ENCODE data around the gene OGFOD1. TPM values are rescaled to one million over a fixed set of nuclear protein-coding genes. Genes with fewer than 3 reads are reported as not detected.

OGFOD1 gene
- total RNA-seq, 1 donor from 2014 or later = 50.6 TPM

GRCh38 chr16:56426585-56426984 is 24.8 kb upstream of the OGFOD1 start:
- intact Hi-C loops (cut with micrococcal nuclease) = no loop called here

GRCh38 chr16:56428091-56428490 is 23.3 kb upstream of the OGFOD1 start:
- intact Hi-C loops (cut with micrococcal nuclease) = no loop called here

- intact Hi-C loops (cut with micrococcal nuclease) = no loop called here
These were observed 15.1 kb upstream of the OGFOD1 start for GRCh38 chr16:56436258-56436657.

DNA sequence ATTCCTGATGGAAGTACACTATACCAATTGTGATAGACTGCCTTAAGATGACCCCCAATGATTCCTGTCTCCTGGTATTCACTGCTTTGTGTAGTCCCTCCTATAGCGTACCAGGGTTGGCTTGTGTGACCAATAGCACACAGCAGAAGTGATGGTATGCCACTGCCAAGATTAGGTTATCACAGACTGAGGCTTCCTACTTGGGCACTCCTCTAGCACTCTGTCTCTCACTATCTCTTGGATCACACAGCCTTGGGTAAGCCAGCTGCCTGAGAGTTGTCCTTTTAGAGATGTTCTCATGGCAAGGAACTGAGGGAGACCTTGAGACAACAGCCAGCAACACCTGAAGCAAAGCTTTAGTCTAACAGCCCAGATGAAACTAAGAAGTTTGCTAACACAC is 13.3 kb upstream of the OGFOD1 start:
- intact Hi-C loops (cut with micrococcal nuclease) = no loop called here

- intact Hi-C loops (cut with micrococcal nuclease) = no loop called here
These were observed 4.1 kb upstream of the OGFOD1 start for GRCh38 chr16:56447286-56447685.

DNA sequence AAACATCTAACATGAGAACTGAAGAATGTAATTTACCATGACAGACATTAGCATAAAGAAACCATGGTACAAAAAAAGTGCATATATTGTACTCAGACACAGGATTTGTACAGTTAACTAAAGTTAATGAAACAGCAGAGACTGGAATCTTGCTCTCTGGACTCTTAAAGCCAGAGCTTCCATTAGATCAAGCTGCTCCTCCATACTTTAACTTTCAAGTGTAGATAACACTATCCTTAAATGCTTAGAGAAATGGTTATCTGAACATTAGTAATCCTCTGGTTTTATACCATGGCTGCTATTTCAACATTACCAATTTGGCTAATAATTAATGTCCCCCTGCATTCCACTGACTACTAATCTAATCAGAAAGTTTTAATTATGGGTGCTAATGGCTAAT is 3.3 kb upstream of the OGFOD1 start:
- intact Hi-C loops (cut with micrococcal nuclease) = no loop called here

DNA sequence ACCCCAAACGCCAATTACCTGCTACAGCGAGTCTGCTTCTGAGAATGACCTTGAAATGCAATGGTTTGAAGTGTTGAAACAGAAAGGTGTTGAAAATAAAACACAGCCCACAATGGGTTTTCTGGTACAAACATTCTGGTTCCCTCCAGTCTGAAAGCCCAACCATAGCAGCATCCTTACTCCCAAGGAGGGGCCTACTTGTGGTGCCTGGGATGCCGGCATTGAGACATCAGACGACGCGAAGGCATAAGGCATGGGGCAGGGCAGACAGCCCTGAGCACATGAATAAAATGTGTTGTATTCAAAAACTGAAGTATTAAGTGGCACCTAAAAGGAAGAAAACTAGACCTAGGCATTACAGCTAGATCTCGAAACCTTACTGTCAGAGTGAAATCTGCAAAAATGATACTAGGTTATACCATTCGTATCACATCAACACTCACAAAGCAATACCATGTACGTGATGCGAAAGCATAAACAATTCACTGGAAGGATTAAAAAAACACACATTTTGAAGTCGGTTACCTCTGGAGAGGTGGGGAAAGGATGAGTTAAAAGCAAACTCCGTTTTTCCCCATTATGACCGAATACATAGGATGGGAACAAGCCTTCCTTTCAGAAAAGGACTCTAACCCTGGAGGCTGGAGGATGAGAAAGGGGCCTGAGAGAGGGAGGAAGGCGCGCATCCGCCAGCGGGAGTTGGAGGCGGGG is 924 bp upstream of the OGFOD1 start:
- intact Hi-C loops (cut with micrococcal nuclease) = loop anchor here (2.0 to 10.0 kb wide), 5 partner anchors 62 to 1084 kb away; partner anchors contain the start of genes ARL2BP, CCDC102A, HERPUD1 and MT2A

GRCh38 chr16:56451753-56452689 is 667 bp downstream of the OGFOD1 start:
- intact Hi-C loops (cut with micrococcal nuclease) = loop anchor here (1.0 to 10.0 kb wide), 8 partner anchors 27 to 1083 kb away; partner anchors contain the start of genes AMFR, ARL2BP, CCDC102A and HERPUD1

GRCh38 chr16:56457927-56458470 is 6.6 kb downstream of the OGFOD1 start:
- intact Hi-C loops (cut with micrococcal nuclease) = loop anchor here (10.0 kb wide), 2 partner anchors 787 to 1077 kb away; partner anchors contain the start of genes ARL2BP and CCDC102A

DNA sequence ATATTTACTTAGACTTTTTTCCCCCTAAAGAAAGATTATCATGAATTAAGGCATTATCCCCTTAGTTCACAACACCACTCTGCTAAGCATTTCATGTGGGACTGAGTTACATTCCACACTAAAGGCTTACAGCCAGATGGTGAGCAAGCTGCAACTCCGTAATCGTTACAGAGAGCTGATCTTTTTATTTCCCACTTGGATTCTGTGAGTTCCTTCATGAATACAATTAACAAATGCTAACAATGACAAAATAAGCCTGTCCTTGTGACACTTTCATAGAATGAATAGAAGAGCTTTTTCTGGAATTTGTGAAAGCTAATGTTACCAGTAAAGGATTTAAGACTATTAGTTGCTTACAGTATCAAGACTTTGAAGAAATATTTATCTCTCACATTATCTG is 8.7 kb downstream of the OGFOD1 start:
- intact Hi-C loops (cut with micrococcal nuclease) = no loop called here

GRCh38 chr16:56462064-56462796 is 10.9 kb downstream of the OGFOD1 start:
- intact Hi-C loops (cut with micrococcal nuclease) = no loop called here

GRCh38 chr16:56463153-56463552 is 11.8 kb downstream of the OGFOD1 start:
- intact Hi-C loops (cut with micrococcal nuclease) = no loop called here

- intact Hi-C loops (cut with micrococcal nuclease) = no loop called here
These were observed 15.0 kb downstream of the OGFOD1 start for GRCh38 chr16:56466344-56466743.

DNA sequence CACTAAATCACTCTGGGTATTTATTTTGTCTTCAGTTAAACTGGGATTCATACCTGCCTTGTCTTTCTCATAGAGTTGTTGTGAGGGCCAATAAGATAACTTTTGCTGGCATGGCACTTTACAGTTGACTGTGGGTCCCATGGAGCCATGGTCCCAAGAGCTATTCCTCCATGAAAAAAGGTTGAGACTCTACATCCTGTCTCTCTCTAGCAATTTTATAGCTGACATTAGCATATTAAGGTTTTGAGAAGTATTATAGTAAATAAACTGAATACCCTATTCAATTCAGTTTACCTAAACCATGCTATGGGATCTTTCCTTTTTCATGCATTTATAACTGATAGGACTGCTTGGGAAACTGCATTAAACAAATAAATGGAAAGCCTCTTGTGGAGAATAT is 17.4 kb downstream of the OGFOD1 start:
- intact Hi-C loops (cut with micrococcal nuclease) = no loop called here

DNA sequence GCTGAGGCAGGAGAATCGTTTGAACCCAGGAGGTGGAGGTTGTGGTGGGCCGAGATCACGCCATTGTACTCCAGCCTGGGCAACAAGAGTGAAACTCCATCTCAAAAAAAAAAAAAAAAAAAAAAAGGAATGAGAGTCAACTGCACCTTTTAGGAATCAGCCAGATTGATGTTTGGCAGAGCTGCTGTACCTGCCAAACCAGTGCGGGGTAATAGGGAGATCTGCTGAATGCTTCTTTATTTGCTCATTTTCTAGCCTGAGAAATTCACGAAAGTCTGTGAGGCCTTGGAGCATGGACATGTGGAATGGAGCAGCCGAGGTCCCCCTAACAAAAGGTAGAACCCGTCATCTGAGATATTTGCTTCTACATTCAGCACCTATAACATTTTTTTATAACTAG is 18.4 kb downstream of the OGFOD1 start:
- intact Hi-C loops (cut with micrococcal nuclease) = no loop called here

DNA sequence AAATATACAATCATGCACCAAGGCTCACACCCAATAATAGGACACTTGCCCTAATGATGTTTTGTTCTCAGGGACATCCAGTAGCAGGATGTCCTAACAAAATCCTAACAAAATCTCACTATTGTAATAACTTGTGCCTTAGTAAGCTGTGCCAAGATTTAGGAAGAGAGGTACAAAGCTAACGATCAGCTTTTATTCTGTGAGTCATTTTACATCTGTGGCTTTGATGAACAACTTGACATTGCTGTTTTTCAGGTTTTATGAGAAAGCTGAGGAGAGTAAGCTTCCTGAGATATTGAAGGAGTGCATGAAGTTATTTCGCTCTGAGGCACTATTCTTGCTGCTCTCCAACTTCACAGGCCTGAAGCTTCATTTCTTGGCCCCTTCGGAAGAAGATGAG is 18.9 kb downstream of the OGFOD1 start:
- intact Hi-C loops (cut with micrococcal nuclease) = no loop called here

DNA sequence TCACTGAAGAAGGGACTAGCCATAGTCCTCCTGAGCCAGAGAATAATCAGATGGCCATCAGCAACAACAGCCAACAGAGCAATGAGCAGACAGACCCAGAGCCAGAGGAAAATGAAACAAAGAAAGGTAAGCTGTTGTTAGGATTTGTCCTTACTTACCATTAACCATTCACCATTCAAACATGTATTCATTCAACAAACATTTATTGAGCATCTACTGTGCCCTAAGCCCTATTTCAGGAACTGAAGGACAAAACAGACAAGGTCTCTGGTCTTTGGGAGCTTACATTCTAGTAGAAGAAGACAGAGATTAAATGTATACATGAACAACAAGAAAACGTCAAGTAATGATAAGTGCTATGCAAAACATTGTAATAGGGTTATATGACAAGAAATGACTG is 19.3 kb downstream of the OGFOD1 start:
- intact Hi-C loops (cut with micrococcal nuclease) = no loop called here

DNA sequence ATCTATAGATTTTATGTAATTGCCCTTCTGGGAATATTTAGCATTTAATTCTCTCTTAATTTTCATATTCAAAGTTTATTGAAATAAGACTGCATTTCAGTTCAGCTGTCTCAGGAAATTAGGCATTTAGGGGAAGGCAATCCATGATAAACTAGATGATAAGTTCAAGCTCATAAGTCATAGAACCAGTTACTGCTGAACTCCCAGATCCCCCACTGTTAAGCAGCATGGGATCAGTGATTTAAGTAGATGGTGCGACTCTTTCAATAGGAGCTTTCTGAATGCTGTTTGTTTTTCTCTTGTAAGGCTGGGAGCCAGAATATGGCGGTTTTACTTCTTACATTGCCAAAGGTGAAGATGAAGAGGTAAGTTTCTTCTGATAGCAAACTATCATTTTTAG is 23.8 kb downstream of the OGFOD1 start:
- intact Hi-C loops (cut with micrococcal nuclease) = no loop called here

- intact Hi-C loops (cut with micrococcal nuclease) = no loop called here
These were observed 25.9 kb downstream of the OGFOD1 start for GRCh38 chr16:56477096-56477878.

DNA sequence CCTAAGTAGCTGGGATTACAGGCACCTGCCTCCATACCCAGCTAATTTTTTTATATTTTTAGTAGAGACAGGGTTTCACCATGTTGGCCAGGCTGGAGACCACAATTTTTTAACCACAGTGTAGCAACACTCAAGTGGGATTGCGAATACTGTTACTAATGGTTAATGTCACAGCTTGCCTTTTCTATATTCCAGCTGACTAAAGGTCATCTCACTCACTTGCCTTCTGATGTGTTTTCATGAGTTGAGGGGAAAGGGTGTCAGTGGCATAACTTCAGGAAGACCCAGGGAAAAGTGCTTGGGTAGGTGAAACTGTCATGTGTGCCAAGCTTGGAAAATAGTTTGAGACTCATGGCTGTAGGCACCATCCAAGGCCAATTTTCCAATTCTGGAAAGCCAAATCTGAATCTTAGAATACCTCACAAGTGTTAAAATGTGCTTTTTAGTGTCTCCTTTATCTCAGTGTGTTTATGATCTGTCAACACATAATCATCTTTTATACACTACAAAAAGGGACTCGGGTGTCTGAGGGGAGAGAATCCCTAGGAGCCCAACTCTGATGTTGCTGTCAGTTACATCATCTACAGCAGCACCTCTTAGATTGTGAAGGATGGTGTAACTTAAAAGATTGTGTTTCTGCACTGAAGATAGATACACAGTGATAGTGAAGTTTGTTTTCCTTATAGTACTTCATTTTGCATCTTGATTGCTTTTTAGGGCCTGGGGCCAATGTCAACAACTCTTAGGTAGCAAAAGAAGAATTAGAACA is 27.1 kb downstream of the OGFOD1 start:
- intact Hi-C loops (cut with micrococcal nuclease) = no loop called here

Data from T-helper 2 cell treated with Interferon-gamma antibody and Interleukin-4, amounts not matched to agents 100 ng/mL and 5 ng/mL, for 36 hours (primary cell).